ENCODE data around the gene SIM1. TPM values are rescaled to one million over a fixed set of nuclear protein-coding genes. Genes with fewer than 3 reads are reported as not detected.

SIM1 gene
- total RNA-seq, 1 donor from 2014 or later, result not detected

DNA sequence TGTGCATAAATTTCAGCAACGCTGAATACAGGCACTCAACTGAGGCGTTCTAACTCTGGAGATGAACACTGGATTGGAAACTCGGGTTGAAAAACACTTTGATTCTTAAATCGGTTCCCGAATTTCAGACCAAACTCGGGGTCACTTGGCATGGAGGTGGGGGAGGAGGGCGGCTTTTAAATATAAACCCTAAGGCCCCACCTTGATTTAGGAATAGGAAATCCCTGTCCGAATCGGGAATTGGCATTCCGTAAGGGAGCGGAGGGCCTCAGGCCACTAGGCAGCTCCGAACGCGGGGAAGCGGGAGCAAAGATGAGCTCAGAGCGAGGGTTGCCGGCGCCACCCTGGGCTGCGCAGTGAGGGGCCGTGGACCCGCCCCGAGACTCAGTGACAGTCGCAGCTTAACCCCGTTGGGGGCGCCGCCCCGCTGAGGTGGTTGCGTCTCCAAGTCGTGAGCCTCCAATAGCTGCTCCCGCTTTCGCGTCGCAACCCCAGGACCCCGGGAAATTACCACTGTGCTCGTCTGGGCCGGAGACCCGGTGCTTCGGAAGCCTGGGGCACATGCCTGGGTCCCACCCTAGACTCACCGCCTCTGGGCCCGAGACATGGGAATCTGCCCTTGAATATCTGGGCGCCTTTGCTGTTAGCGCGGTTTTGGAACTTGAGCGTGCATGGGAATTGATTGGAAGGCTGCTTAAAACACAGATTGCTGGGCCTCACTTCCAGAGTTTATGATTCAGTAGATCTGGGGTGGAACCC, 4.6 kb upstream of the SIM1 start:
- H3K4me3 ChIP-seq (ENCODE audit: low read depth, low read length), result no peak overlapping the region
- FAIRE-seq (no peak), DNase-seq (ENCODE audit: low read depth) (no peak)
- peaks cover 57% of the 10 kb centered on the region for H3K27me3 ChIP-seq (ENCODE audit: control insufficient read depth, insufficient read depth, low read length)
- TF ChIP-seq, protein P1, sequence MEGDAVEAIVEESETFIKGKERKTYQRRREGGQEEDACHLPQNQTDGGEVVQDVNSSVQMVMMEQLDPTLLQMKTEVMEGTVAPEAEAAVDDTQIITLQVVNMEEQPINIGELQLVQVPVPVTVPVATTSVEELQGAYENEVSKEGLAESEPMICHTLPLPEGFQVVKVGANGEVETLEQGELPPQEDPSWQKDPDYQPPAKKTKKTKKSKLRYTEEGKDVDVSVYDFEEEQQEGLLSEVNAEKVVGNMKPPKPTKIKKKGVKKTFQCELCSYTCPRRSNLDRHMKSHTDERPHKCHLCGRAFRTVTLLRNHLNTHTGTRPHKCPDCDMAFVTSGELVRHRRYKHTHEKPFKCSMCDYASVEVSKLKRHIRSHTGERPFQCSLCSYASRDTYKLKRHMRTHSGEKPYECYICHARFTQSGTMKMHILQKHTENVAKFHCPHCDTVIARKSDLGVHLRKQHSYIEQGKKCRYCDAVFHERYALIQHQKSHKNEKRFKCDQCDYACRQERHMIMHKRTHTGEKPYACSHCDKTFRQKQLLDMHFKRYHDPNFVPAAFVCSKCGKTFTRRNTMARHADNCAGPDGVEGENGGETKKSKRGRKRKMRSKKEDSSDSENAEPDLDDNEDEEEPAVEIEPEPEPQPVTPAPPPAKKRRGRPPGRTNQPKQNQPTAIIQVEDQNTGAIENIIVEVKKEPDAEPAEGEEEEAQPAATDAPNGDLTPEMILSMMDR (IDR thresholded peaks at IDR 0.05; ENCODE audit: insufficient read depth, low read length, severe bottlenecking), result no peak
- H3K36me3 ChIP-seq (ENCODE audit: control insufficient read depth, insufficient read depth, low read length), result no peaks in the 10 kb centered on the region

DNA sequence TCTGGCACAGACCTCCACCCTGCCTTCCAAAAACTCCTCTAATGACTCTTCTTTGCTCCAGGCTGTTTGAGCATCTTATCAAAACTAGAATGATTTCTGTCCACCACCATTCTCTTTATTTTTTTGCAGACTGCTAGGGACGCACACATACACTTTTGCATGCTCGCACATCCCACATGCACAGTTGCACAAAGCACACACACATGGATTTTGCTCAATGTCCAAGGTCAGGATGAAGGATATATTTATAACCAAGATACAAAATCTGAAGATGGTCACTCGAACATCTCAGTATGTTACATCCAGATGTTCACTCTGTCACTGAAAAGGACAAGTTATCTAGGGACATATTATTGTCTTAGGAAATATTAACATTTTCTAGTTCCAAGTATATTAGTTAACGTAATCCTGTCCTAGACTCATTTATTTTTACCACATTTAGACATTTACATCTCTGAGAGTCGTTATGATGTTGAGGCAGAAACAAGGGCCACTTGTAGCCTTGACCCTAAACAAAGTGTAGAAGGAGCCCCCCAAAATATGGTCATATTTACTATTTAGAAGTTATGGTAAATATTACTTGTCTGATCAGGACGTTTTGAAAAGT, 3.4 kb upstream of the SIM1 start:
- TF ChIP-seq, protein P1 (IDR thresholded peaks at IDR 0.05; ENCODE audit: insufficient read depth, low read length, severe bottlenecking), result no peak
- DNase-seq (ENCODE audit: low read depth) (no peak), FAIRE-seq (no peak)
- H3K36me3 ChIP-seq (ENCODE audit: control insufficient read depth, insufficient read depth, low read length), result no peaks in the 10 kb centered on the region
- no peak overlapping the region for H3K4me3 ChIP-seq (ENCODE audit: low read depth, low read length)
- peaks cover 60% of the 10 kb centered on the region for H3K27me3 ChIP-seq (ENCODE audit: control insufficient read depth, insufficient read depth, low read length)

DNA sequence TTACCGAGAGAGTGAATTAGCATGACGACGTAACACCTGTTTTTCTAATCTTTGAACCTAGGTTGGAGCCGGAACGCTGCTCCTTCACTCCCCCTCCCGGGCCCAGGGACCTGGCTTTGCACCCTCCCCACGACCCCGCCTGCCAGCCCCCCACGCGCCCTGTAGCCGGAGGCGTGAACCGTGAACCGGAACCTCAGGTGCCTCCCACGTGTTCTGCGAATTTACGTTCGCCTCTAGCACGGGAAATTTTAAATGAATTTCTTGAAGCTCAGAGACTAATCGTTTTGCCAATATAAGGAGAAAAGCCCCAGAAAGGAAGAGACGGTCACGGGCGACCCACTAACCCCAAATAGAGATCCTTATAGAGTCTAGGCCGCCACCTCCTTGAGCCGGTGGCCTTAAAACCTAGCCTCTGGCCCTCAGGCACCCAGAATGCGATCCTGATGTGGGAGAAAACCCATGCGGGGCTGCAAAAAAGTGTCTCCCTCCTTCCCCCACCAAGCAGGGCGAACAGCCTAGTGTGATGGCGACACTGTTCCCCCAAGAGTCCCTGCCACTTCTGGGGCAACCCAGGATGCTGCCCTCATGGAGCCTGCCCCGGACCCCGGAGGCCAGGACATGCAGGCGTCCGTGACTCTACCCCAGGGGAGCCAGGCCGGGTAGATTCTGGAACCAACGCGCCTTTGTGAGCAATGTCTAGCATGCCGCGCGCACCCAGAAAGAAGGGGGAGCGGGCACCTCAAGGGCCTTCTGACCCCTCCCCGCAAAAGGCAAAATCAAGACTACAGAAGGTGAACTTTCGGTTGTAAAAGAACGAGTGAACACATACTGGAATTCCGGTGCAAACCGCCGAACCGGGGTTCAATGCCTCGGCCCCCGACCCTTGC, 2.7 kb upstream of the SIM1 start:
- Histone ChIP-seq H3K27me3 (ENCODE audit: control insufficient read depth, insufficient read depth, low read length) (peaks cover 66% of the 10 kb centered on the region), H3K36me3 (ENCODE audit: control insufficient read depth, insufficient read depth, low read length) (no peaks in the 10 kb centered on the region), H3K4me3 (ENCODE audit: low read depth, low read length) (no peak overlapping the region)
- DNase-seq (ENCODE audit: low read depth) (no peak), FAIRE-seq (no peak)
- TF ChIP-seq, protein P1 (IDR thresholded peaks at IDR 0.05; ENCODE audit: insufficient read depth, low read length, severe bottlenecking), result no peak

DNA sequence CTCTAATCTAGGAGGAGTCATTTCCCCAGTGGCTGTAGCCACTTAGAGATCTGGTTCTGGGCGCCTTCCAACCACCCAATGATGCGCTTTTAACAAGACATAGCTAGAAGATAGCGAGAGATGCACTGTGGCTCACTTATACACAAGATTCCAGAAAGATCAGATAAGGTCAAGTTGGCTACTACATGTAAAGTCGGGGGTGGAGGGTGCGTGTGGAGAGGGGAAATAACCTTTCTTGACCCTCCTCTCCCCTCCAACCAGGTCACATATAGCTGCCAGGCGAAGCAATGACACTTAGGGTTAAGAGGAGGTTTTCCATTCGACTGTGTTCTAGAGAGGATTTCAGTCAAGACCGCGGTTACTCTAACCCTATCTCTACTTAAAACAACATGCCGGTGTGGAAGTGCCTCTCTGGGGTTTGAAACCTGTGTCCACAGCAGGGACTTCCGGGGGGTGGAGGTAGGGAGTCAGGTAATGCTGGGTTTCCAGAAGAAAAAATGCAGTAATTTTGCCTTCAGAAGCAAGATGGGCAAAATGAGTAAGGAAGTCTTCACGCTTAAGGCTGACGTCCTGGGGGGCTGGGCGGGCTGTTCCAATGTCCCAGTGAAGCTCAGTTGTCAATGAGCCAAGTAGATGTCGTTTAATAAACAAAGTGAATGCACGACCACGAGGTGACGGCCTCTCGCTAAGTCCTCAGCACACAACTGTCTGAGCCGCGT, 1.8 kb upstream of the SIM1 start:
- FAIRE-seq, result no peak

More for the DNA sequence above, 1.8 kb upstream of the SIM1 start:
- TF ChIP-seq, protein P1 (IDR thresholded peaks at IDR 0.05; ENCODE audit: insufficient read depth, low read length, severe bottlenecking), result no peak
- H3K27me3 ChIP-seq (ENCODE audit: control insufficient read depth, insufficient read depth, low read length), result peaks cover 71% of the 10 kb centered on the region
- H3K36me3 ChIP-seq (ENCODE audit: control insufficient read depth, insufficient read depth, low read length), result no peaks in the 10 kb centered on the region
- H3K4me3 ChIP-seq (ENCODE audit: low read depth, low read length), result no peak overlapping the region
- no peak for DNase-seq (ENCODE audit: low read depth)
